ENCODE results near the gene TMEM236. TPM values are rescaled to one million over a fixed set of nuclear protein-coding genes. Genes with fewer than 3 reads are reported as not detected.

The TMEM236 gene
- total RNA-seq, 1 experiment from 2014 or later: 0.24 TPM

GRCh38 chr10:17819836-17820235, 67.8 kb downstream of the TMEM236 start:
- Histone ChIP-seq H3K4me2 (no peak overlapping the region), H3K9me2 (ENCODE audit: insufficient read depth) (no peaks in the 10 kb centered on the region), H3F3A (ENCODE audit: insufficient read depth, low read depth) (no peaks in the 10 kb centered on the region), H3K79me2 (ENCODE audit: low read depth) (no peaks in the 10 kb centered on the region), H3K9me3 (ENCODE audit: insufficient read depth, low read depth) (no peaks in the 10 kb centered on the region), H3K4me3 (no peak overlapping the region), H3K27ac (no peak overlapping the region), H3K36me3 (ENCODE audit: low read depth) (no peaks in the 10 kb centered on the region), H3K4me1 (replicated peaks; ENCODE audit: insufficient read depth) (no peaks in the 10 kb centered on the region), H4K20me1 (ENCODE audit: insufficient read depth) (no peaks in the 10 kb centered on the region), H3K27me3 (ENCODE audit: insufficient read depth, low read depth) (no peaks in the 10 kb centered on the region), H2AFZ (no peak overlapping the region)
- intact Hi-C loops (cut with micrococcal nuclease; ENCODE audit: unreplicated experiment): no loop called here
- DNase-seq: no peak
- CTCF ChIA-PET: no interaction called here
- no TSS peak for BruUV-seq (replicated peaks)
- TF ChIP-seq EZH2 (IDR thresholded peaks at IDR 0.05; ENCODE audit: low read depth) (no peak), CTCF (conservative IDR thresholded peaks at IDR 0.05) (no peak)
- POLR2A ChIA-PET (ENCODE audit: unreplicated experiment): no interaction called here

GRCh38 chr10:17820943-17821342, 68.9 kb downstream of the TMEM236 start:
- no peak overlapping the region for H3K4me2 ChIP-seq
- no peaks in the 10 kb centered on the region for H3K79me2 ChIP-seq (ENCODE audit: low read depth)
- H3F3A ChIP-seq (ENCODE audit: insufficient read depth, low read depth): no peaks in the 10 kb centered on the region
- H3K9me2 ChIP-seq (ENCODE audit: insufficient read depth): no peaks in the 10 kb centered on the region
- TF ChIP-seq EZH2 (IDR thresholded peaks at IDR 0.05; ENCODE audit: low read depth): no peak
- no peak for TF ChIP-seq CTCF (conservative IDR thresholded peaks at IDR 0.05)
- no peak overlapping the region for H2AFZ ChIP-seq
- no peaks in the 10 kb centered on the region for H4K20me1 ChIP-seq (ENCODE audit: insufficient read depth)
- H3K4me1 ChIP-seq (replicated peaks; ENCODE audit: insufficient read depth): no peaks in the 10 kb centered on the region
- no peaks in the 10 kb centered on the region for H3K9me3 ChIP-seq (ENCODE audit: insufficient read depth, low read depth)
- ChIA-PET POLR2A (ENCODE audit: unreplicated experiment) (no interaction called here), CTCF (no interaction called here)
- BruUV-seq (replicated peaks): no TSS peak
- intact Hi-C loops (cut with micrococcal nuclease; ENCODE audit: unreplicated experiment): no loop called here
- no peak for DNase-seq
- H3K4me3 ChIP-seq: no peak overlapping the region
- H3K27ac ChIP-seq: no peak overlapping the region
- H3K27me3 ChIP-seq (ENCODE audit: insufficient read depth, low read depth): no peaks in the 10 kb centered on the region
- H3K36me3 ChIP-seq (ENCODE audit: low read depth): no peaks in the 10 kb centered on the region

- H4K20me1 ChIP-seq (ENCODE audit: insufficient read depth): no peaks in the 10 kb centered on the region
- no peaks in the 10 kb centered on the region for H3K4me1 ChIP-seq (replicated peaks; ENCODE audit: insufficient read depth)
- H3K27ac ChIP-seq: no peak overlapping the region
- H3K9me2 ChIP-seq (ENCODE audit: insufficient read depth): no peaks in the 10 kb centered on the region
- POLR2A ChIA-PET (ENCODE audit: unreplicated experiment): no interaction called here
- CTCF ChIA-PET: no interaction called here
- BruUV-seq (replicated peaks): no TSS peak
- H2AFZ ChIP-seq: no peak overlapping the region
- no peaks in the 10 kb centered on the region for H3F3A ChIP-seq (ENCODE audit: insufficient read depth, low read depth)
- intact Hi-C loops (cut with micrococcal nuclease; ENCODE audit: unreplicated experiment): no loop called here
- TF ChIP-seq CTCF (conservative IDR thresholded peaks at IDR 0.05) (no peak), EZH2 (IDR thresholded peaks at IDR 0.05; ENCODE audit: low read depth) (no peak)
- H3K36me3 ChIP-seq (ENCODE audit: low read depth): no peaks in the 10 kb centered on the region
- DNase-seq: no peak
- H3K9me3 ChIP-seq (ENCODE audit: insufficient read depth, low read depth): no peaks in the 10 kb centered on the region
- no peak overlapping the region for H3K4me3 ChIP-seq
- no peaks in the 10 kb centered on the region for H3K27me3 ChIP-seq (ENCODE audit: insufficient read depth, low read depth)
- H3K4me2 ChIP-seq: no peak overlapping the region
- no peaks in the 10 kb centered on the region for H3K79me2 ChIP-seq (ENCODE audit: low read depth)
Observed at GRCh38 chr10:17821893-17822292, 69.9 kb downstream of the TMEM236 start.

Measured in PC-9 (cell line).